HCT116 (cell line): Measurements from ENCODE around the gene KLHL10. TPM values are rescaled to one million over a fixed set of nuclear protein-coding genes. Genes with fewer than 3 reads are reported as not detected.
A peak's percentile ranks its signal among the peaks of the same experiment; 100 is the strongest.

Experiments used
- ATAC-seq: fragments of 200-7000 bp; cut with Tn5 transposase; 2 replicates; pipeline ENCODE4 v1.9.1; 2020; ENCODE audit warnings: mild to moderate bottlenecking, moderate library complexity
- BruUV-seq: library from RNA; stranded (reverse); fragments of 400-500 nt; replicated peaks from 2 replicates; lab custom pipeline; 2021; lab: Mats Ljungman, UMichigan
- CTCF ChIA-PET: fragments of 300-600 bp; sonication (Branson Sonifier 250); formaldehyde crosslinking; loops from one replicate; lab custom pipeline; 2021; ENCODE audit warnings: antibody characterized with exemption; lab: Charles Lee
- POLR2A ChIA-PET: fragments of 300-600, 350-600 bp; sonication (Branson Sonifier 250); formaldehyde crosslinking; loops from one replicate; lab custom pipeline; 2021; ENCODE audit warnings: antibody characterized with exemption; lab: Charles Lee
- RAD21 ChIA-PET, 2 experiments: fragments of 300-600 bp; sonication (Branson Sonifier 250); formaldehyde crosslinking; loops; one replicate each; lab custom pipeline; 2023; ENCODE audit warnings: low total read pairs in 2 of 2; ENCODE audit not compliant: uncharacterized antibody in 2 of 2, unreplicated experiment in 2 of 2, low non-redundant PET in 1 of 2; lab: Charles Lee
- DNase-seq: peaks from one replicate; pipeline ENCODE4 v3.0.0-alpha.2; 2010; ENCODE audit warnings: low read depth, low spot score
- H2AFZ ChIP-seq: fragments of 200-600 bp; shearing (Covaris generic), sonication (generic); 2 replicates; pipeline ENCODE4 v1.6.1; 2017; ENCODE audit warnings: low read depth, mixed run types, mixed read lengths, antibody characterized with exemption, low read length; ENCODE audit not compliant: poor library complexity, severe bottlenecking
- H3K27ac ChIP-seq: 2 replicates; pipeline ENCODE4 v1.5.1; 2012; ENCODE audit warnings: low read depth, low read length
- H3K27me3 ChIP-seq: fragments of 200-600 bp; sonication (generic); 2 replicates; pipeline ENCODE4 v1.6.1; 2016; ENCODE audit warnings: mixed run types, low read length, mixed read lengths; ENCODE audit not compliant: insufficient read depth
- H3K36me3 ChIP-seq, 2 experiments: fragments of 200-500 bp in 1 of 2; fragments of 200-600 bp in 1 of 2; sonication (Bioruptor generic) in 1 of 2; sonication (generic) in 1 of 2; 2 replicates each; pipeline versions ENCODE4 v1.5.1 to v1.6.1; 2014 to 2016; ENCODE audit warnings: low read length in 2 of 2, inconsistent platforms in 1 of 2, mixed read lengths in 1 of 2, mixed run types in 1 of 2; ENCODE audit not compliant: insufficient read depth in 2 of 2, control insufficient read depth in 1 of 2
- H3K4me1 ChIP-seq, 2 experiments: fragments of 200-600 bp in 1 of 2; sonication (generic) in 1 of 2; 2 replicates each; pipeline versions ENCODE4 v1.5.1 to v1.6.1; 2012 to 2017; ENCODE audit warnings: low read length in 2 of 2, inconsistent platforms in 1 of 2, mild to moderate bottlenecking in 1 of 2, mixed read lengths in 1 of 2, mixed run types in 1 of 2, moderate library complexity in 1 of 2; ENCODE audit not compliant: insufficient read depth in 2 of 2, control insufficient read depth in 1 of 2
- H3K4me2 ChIP-seq: fragments of 200-600 bp; sonication (generic); 2 replicates; pipeline ENCODE4 v1.6.1; 2017; ENCODE audit warnings: mixed run types, low read length, mixed read lengths
- H3K4me3 ChIP-seq, 2 experiments: fragments of 200-600 bp in 1 of 2; sonication (generic) in 1 of 2; replicated peaks in 1 of 2; 2 replicates each; pipeline ENCODE4 v1.5.1; 2011 to 2016; ENCODE audit warnings: low read length in 2 of 2, control low read depth in 1 of 2, low read depth in 1 of 2, mild to moderate bottlenecking in 1 of 2, mixed read lengths in 1 of 2, mixed run types in 1 of 2
- H3K79me2 ChIP-seq: fragments of 200-600 bp; sonication (generic); 2 replicates; pipeline ENCODE4 v1.6.1; 2017; ENCODE audit warnings: mild to moderate bottlenecking, mixed run types, low read length, moderate library complexity, mixed read lengths; ENCODE audit not compliant: insufficient read depth
- H3K9ac ChIP-seq: fragments of 200-600 bp; sonication (generic); 2 replicates; pipeline ENCODE4 v1.6.1; 2016; ENCODE audit warnings: low read length, mixed read lengths
- H3K9me2 ChIP-seq: fragments of 200-600 bp; sonication (generic), shearing (Covaris generic); 2 replicates; pipeline ENCODE4 v1.6.1; 2017; ENCODE audit warnings: mixed run types, mild to moderate bottlenecking, moderate library complexity; ENCODE audit not compliant: insufficient read depth
- H3K9me3 ChIP-seq, 2 experiments: fragments of 200-500 bp in 1 of 2; fragments of 200-600 bp in 1 of 2; sonication (Bioruptor generic) in 1 of 2; sonication (generic) in 1 of 2; 2 replicates each; pipeline ENCODE4 v1.6.1; 2014 to 2017; ENCODE audit warnings: low read length in 2 of 2, mixed read lengths in 2 of 2, inconsistent platforms in 1 of 2, low read depth in 1 of 2, mild to moderate bottlenecking in 1 of 2, mixed run types in 1 of 2, moderate library complexity in 1 of 2; ENCODE audit not compliant: control insufficient read depth in 1 of 2, insufficient read depth in 1 of 2
- H4K20me1 ChIP-seq: fragments of 200-600 bp; sonication (generic), shearing (Covaris generic); 2 replicates; pipeline ENCODE4 v1.6.1; 2017; ENCODE audit warnings: mixed run types, mild to moderate bottlenecking, moderate library complexity; ENCODE audit not compliant: insufficient read depth
- CEBPB ChIP-seq: IDR thresholded peaks from 2 replicates; pipeline ENCODE4 v1.6.1; 2012; ENCODE audit warnings: low read depth
- ELF1 ChIP-seq: IDR thresholded peaks from 2 replicates; pipeline ENCODE4 v1.6.1; 2012; ENCODE audit warnings: low read depth, borderline replicate concordance
- EZH2phosphoT487 ChIP-seq: fragments of 200-600 bp; IDR thresholded peaks from 2 replicates; pipeline ENCODE4 v1.6.1; 2018; ENCODE audit warnings: antibody characterized with exemption, borderline replicate concordance
- FOSL1 ChIP-seq: IDR thresholded peaks from 2 replicates; pipeline ENCODE4 v1.6.1; 2012; ENCODE audit warnings: low read depth
- JUND ChIP-seq: IDR thresholded peaks from 2 replicates; pipeline ENCODE4 v1.6.1; 2012
- POLR2AphosphoS5 ChIP-seq: IDR thresholded peaks from 2 replicates; pipeline ENCODE4 v1.6.1; 2011; ENCODE audit warnings: mild to moderate bottlenecking, low read depth, low read length, moderate library complexity
- SRF ChIP-seq: IDR thresholded peaks from 2 replicates; pipeline ENCODE4 v1.6.1; 2012; ENCODE audit warnings: low read depth
- TCF7L2 ChIP-seq: IDR thresholded peaks from 2 replicates; pipeline ENCODE4 v1.7.0; 2011; ENCODE audit warnings: borderline replicate concordance, inconsistent platforms; ENCODE audit not compliant: insufficient read depth, insufficient read length; ENCODE audit errors: extremely low read depth
- YY1 ChIP-seq: IDR thresholded peaks from 2 replicates; pipeline ENCODE4 v1.6.1; 2011; ENCODE audit warnings: low read length, low read depth, moderate library complexity, mild to moderate bottlenecking; ENCODE audit not compliant: insufficient replicate concordance; ENCODE audit errors: extremely low read depth
- ZFX ChIP-seq: fragments of 450-650 bp; IDR thresholded peaks from 2 replicates; pipeline ENCODE4 v1.6.1; 2017
- ZNF274 ChIP-seq: fragments of 200-500 bp; sonication (Bioruptor generic); IDR thresholded peaks from 2 replicates; pipeline ENCODE4 v1.6.1; 2014; ENCODE audit warnings: mild to moderate bottlenecking, low read depth, low read length, inconsistent platforms
- intact Hi-C: fragments of 100-400 bp; cut with micrococcal nuclease; formaldehyde crosslinking; loops from 2 replicates; pipeline ENCODE4 v1.10.0; 2022
- total RNA-seq: library from RNA; stranded (reverse); gene quantifications from one replicate; pipeline ENCODE4 v1.2.1, GENCODE V29; 2021; ENCODE audit not compliant: unreplicated experiment
- TF ChIP-seq, protein P1 (sequence below): IDR thresholded peaks from 2 replicates; pipeline ENCODE4 v1.6.1; 2012; ENCODE audit warnings: low read depth
- TF ChIP-seq, protein P2 (sequence below): IDR thresholded peaks from 2 replicates; pipeline ENCODE4 v1.6.1; 2012
- TF ChIP-seq, protein P3 (sequence below): IDR thresholded peaks from 2 replicates; pipeline ENCODE4 v1.6.1; 2012

KLHL10 gene
- total RNA-seq, 1 experiment from 2014 or later, result not detected

- TF ChIP-seq JUND, result no peak
- TF ChIP-seq, protein P1, sequence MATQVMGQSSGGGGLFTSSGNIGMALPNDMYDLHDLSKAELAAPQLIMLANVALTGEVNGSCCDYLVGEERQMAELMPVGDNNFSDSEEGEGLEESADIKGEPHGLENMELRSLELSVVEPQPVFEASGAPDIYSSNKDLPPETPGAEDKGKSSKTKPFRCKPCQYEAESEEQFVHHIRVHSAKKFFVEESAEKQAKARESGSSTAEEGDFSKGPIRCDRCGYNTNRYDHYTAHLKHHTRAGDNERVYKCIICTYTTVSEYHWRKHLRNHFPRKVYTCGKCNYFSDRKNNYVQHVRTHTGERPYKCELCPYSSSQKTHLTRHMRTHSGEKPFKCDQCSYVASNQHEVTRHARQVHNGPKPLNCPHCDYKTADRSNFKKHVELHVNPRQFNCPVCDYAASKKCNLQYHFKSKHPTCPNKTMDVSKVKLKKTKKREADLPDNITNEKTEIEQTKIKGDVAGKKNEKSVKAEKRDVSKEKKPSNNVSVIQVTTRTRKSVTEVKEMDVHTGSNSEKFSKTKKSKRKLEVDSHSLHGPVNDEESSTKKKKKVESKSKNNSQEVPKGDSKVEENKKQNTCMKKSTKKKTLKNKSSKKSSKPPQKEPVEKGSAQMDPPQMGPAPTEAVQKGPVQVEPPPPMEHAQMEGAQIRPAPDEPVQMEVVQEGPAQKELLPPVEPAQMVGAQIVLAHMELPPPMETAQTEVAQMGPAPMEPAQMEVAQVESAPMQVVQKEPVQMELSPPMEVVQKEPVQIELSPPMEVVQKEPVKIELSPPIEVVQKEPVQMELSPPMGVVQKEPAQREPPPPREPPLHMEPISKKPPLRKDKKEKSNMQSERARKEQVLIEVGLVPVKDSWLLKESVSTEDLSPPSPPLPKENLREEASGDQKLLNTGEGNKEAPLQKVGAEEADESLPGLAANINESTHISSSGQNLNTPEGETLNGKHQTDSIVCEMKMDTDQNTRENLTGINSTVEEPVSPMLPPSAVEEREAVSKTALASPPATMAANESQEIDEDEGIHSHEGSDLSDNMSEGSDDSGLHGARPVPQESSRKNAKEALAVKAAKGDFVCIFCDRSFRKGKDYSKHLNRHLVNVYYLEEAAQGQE, result no peak
- TF ChIP-seq CEBPB, result no peak
- TF ChIP-seq, protein P2, sequence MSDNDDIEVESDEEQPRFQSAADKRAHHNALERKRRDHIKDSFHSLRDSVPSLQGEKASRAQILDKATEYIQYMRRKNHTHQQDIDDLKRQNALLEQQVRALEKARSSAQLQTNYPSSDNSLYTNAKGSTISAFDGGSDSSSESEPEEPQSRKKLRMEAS, result no peak
- TF ChIP-seq EZH2phosphoT487, result no peak
- no peak for TF ChIP-seq FOSL1
- no peak for TF ChIP-seq YY1
These were observed 23.9 kb upstream of the KLHL10 start (continued) for GRCh38 chr17:41813699-41814124.

DNA sequence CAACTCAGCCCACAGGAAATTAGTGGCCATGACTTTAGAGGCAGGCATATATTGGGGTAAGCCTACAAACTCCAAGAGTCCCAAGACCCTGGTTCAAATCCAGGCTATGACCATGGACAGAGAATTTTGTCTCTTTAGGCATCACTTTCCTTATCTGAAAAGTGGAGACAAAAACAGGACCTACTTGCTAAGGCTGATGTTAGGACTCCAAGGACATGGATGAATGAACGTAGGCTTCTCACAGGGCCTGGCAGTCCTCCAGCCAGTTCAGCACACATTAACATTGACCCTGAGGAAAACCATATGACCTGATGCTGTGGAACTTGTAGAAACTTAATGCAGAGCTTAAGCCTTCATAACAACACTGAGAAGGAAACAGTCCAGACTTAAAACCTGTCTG lies 23.4 kb upstream of the KLHL10 start:
- H4K20me1 ChIP-seq, result no peaks in the 10 kb centered on the region
- ChIA-PET CTCF (interaction anchor here (1.2 kb wide), 1 partner anchor 76 kb away, joined by 3 read pairs; no protein-coding TSS in a partner anchor), RAD21 (no interaction called here), POLR2A (no interaction called here)
- H3K36me3 ChIP-seq, result no peaks in the 10 kb centered on the region; a peak in 1 of 4 replicates
- H3K9ac ChIP-seq, result peak overlapping the region; percentile 71; the same call in 1 of the 2 replicates
- ATAC-seq, result no peak
- H3K79me2 ChIP-seq, result peaks cover 30% of the 10 kb centered on the region; the same call in 1 of the 2 replicates
- BruUV-seq, result no TSS peak
- peaks cover 10 to 41% of the 10 kb centered on the region in 2 experiments; a peak in 3 of 4 replicates for H3K4me1 ChIP-seq
- intact Hi-C loops, result no loop called here
- no peaks in the 10 kb centered on the region for H3K27me3 ChIP-seq
- H3K27ac ChIP-seq, result peak overlapping the region; percentile 97
- no peak overlapping the region for H2AFZ ChIP-seq
- peak overlapping the region; percentile 99 for H3K4me2 ChIP-seq
- TF ChIP-seq, protein P3, sequence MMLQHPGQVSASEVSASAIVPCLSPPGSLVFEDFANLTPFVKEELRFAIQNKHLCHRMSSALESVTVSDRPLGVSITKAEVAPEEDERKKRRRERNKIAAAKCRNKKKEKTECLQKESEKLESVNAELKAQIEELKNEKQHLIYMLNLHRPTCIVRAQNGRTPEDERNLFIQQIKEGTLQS, result no peak
- TF ChIP-seq YY1, result no peak
- no peak for TF ChIP-seq ZFX
- TF ChIP-seq ZNF274, result no peak
- TF ChIP-seq JUND, result no peak
- no peak for TF ChIP-seq ELF1
- no peak for TF ChIP-seq SRF
- no peak for TF ChIP-seq TCF7L2
- no peak for TF ChIP-seq POLR2AphosphoS5
- TF ChIP-seq, protein P1, result no peak
- H3K4me3 ChIP-seq, result peak overlapping the region in 1 of 2 experiments; percentile 72; a peak in 3 of 4 replicates
- no peaks in the 10 kb centered on the region for H3K9me3 ChIP-seq
- DNase-seq, result no peak
- H3K9me2 ChIP-seq, result no peaks in the 10 kb centered on the region
